Measurements from ENCODE around the gene MMP19.

Gene MMP19

GRCh38 chr12:55842681-55843429 lies at the start of gene MMP19:
Gene MMP19 (minus strand): TSS chr12:55842936. CDS start chr12:55842830, 106 bp downstream.
- 0 out of 2 replicates have a peak, but pooled peaks cover 3% of the 10 kb centered on the region for H3K27me3 ChIP-seq (ENCODE audit: insufficient read depth, low read length)

GRCh38 chr12:55891310-55891709 lies 48.6 kb upstream of the MMP19 start:
- H3K9me3 ChIP-seq (ENCODE audit: low read length): no peaks in the 10 kb centered on the region
- no peak overlapping the region for H3K4me3 ChIP-seq (ENCODE audit: low read depth, low read length, poor library complexity, severe bottlenecking)
- H3K27ac ChIP-seq (ENCODE audit: low read depth, low read length, poor library complexity, severe bottlenecking): no peak overlapping the region
- H4K20me1 ChIP-seq (ENCODE audit: insufficient read depth, low read length): no peaks in the 10 kb centered on the region
- no peaks in the 10 kb centered on the region for H3K36me3 ChIP-seq (ENCODE audit: insufficient read depth, low read length)
- no peaks in the 10 kb centered on the region for H3K79me2 ChIP-seq (ENCODE audit: insufficient read depth, low read length)
- H3F3A ChIP-seq (ENCODE audit: insufficient read depth, low read length): no peaks in the 10 kb centered on the region
- no peak overlapping the region for H3K9ac ChIP-seq (ENCODE audit: low read length)
- TF ChIP-seq EZH2 (IDR thresholded peaks at IDR 0.05; ENCODE audit: borderline replicate concordance, low read length): no peak
- TF ChIP-seq CTCF (IDR thresholded peaks at IDR 0.05; ENCODE audit: low read length): no peak
- no peaks in the 10 kb centered on the region for H3K4me1 ChIP-seq (ENCODE audit: insufficient read depth, low read length, severe bottlenecking)
- no peaks in the 10 kb centered on the region for H3K9me2 ChIP-seq (ENCODE audit: low read depth, low read length)
- H3K4me2 ChIP-seq (ENCODE audit: low read length): no peak overlapping the region
- H2AFZ ChIP-seq (ENCODE audit: low read length): no peak overlapping the region
- no peaks in the 10 kb centered on the region for H3K27me3 ChIP-seq (ENCODE audit: insufficient read depth, low read length)

More at GRCh38 chr12:55842681-55843429, at the start of gene MMP19:
- Histone ChIP-seq H3K27ac (ENCODE audit: low read depth, low read length, poor library complexity, severe bottlenecking) (no peak within 1 kb of the TSS), H3K36me3 (ENCODE audit: insufficient read depth, low read length) (no peaks in the 10 kb centered on the region; the same call in 1 of the 2 replicates), H3K9me2 (ENCODE audit: low read depth, low read length) (no peaks in the 10 kb centered on the region), H3K4me2 (ENCODE audit: low read length) (no peak within 1 kb of the TSS), H3F3A (ENCODE audit: insufficient read depth, low read length) (no peaks in the 10 kb centered on the region), H3K9me3 (ENCODE audit: low read length) (no peaks in the 10 kb centered on the region), H3K4me1 (ENCODE audit: insufficient read depth, low read length, severe bottlenecking) (no peaks in the 10 kb centered on the region), H4K20me1 (ENCODE audit: insufficient read depth, low read length) (no peaks in the 10 kb centered on the region), H3K9ac (ENCODE audit: low read length) (no peak within 1 kb of the TSS), H3K4me3 (ENCODE audit: low read depth, low read length, poor library complexity, severe bottlenecking) (no peak within 1 kb of the TSS), H3K79me2 (ENCODE audit: insufficient read depth, low read length) (no peaks in the 10 kb centered on the region), H2AFZ (ENCODE audit: low read length) (no peak within 1 kb of the TSS)
- TF ChIP-seq CTCF (IDR thresholded peaks at IDR 0.05; ENCODE audit: low read length) (no peak), EZH2 (IDR thresholded peaks at IDR 0.05; ENCODE audit: borderline replicate concordance, low read length) (no peak)

- Histone ChIP-seq H4K20me1 (ENCODE audit: insufficient read depth, low read length) (no peaks in the 10 kb centered on the region), H3K79me2 (ENCODE audit: insufficient read depth, low read length) (no peaks in the 10 kb centered on the region), H3K36me3 (ENCODE audit: insufficient read depth, low read length) (no peaks in the 10 kb centered on the region), H3K4me2 (ENCODE audit: low read length) (no peak overlapping the region), H3K4me1 (ENCODE audit: insufficient read depth, low read length, severe bottlenecking) (no peaks in the 10 kb centered on the region), H2AFZ (ENCODE audit: low read length) (no peak overlapping the region), H3K9me2 (ENCODE audit: low read depth, low read length) (no peaks in the 10 kb centered on the region), H3K9ac (ENCODE audit: low read length) (no peak overlapping the region), H3K4me3 (ENCODE audit: low read depth, low read length, poor library complexity, severe bottlenecking) (no peak overlapping the region), H3F3A (ENCODE audit: insufficient read depth, low read length) (no peaks in the 10 kb centered on the region), H3K27ac (ENCODE audit: low read depth, low read length, poor library complexity, severe bottlenecking) (no peak overlapping the region), H3K9me3 (ENCODE audit: low read length) (no peaks in the 10 kb centered on the region), H3K27me3 (ENCODE audit: insufficient read depth, low read length) (no peaks in the 10 kb centered on the region)
- TF ChIP-seq CTCF (IDR thresholded peaks at IDR 0.05; ENCODE audit: low read length) (no peak), EZH2 (IDR thresholded peaks at IDR 0.05; ENCODE audit: borderline replicate concordance, low read length) (no peak)
Observed at GRCh38 chr12:55885113-55885512, 42.4 kb upstream of the MMP19 start.
